ENCODE results near the gene ZSWIM5.

- no peak for TF ChIP-seq CTCF (IDR thresholded peaks at IDR 0.05)
- no peak for TF ChIP-seq EP300 (IDR thresholded peaks at IDR 0.05)
Measured at GRCh38 chr1:45004281-45004920, 202.0 kb downstream of the ZSWIM5 start.

All from tibial nerve (tissue), 4 donors.